K562 treated with DMSO at 1 percent for 24 hours (cell line): ENCODE results near the gene WNT8A. TPM values are rescaled to one million over a fixed set of nuclear protein-coding genes. Genes with fewer than 3 reads are reported as not detected.

Source experiments
- total RNA-seq: library from RNA; unstranded; fragments of 300-600 nt; gene quantifications from 2 replicates; pipeline ENCODE4 v1.2.3, GENCODE V29; 2022; ENCODE audit warnings: low read depth; ENCODE audit not compliant: insufficient read depth

Gene WNT8A, protein sequence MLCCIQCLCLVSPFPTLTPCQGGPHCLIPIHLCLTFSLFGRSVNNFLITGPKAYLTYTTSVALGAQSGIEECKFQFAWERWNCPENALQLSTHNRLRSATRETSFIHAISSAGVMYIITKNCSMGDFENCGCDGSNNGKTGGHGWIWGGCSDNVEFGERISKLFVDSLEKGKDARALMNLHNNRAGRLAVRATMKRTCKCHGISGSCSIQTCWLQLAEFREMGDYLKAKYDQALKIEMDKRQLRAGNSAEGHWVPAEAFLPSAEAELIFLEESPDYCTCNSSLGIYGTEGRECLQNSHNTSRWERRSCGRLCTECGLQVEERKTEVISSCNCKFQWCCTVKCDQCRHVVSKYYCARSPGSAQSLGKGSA
- total RNA-seq: not detected in 2 replicates

GRCh38 chr5:138083702-138084101, at the start of gene WNT8A:
Gene WNT8A (plus strand): TSS chr5:138084033. CDS start chr5:138084128, 95 bp downstream.

GRCh38 chr5:138138949-138139780, 55.3 kb downstream of the WNT8A start, which contains the start of gene NME5:
Gene NME5 (minus strand): TSS chr5:138139428. CDS start chr5:138138780, 648 bp downstream.

Other genes with a start within 250 kb of the WNT8A start
- gene MYOT, start 216.2 kb upstream of the WNT8A start, total RNA-seq: not detected in 2 replicates
- gene PKD2L2, start 194.6 kb upstream of the WNT8A start, total RNA-seq: not detected in 2 replicates
- gene FAM13B, start 51.0 kb upstream of the WNT8A start, total RNA-seq: 9.6 and 13.9 TPM in 2 replicates
- gene NME5, start 55.4 kb downstream of the WNT8A start, total RNA-seq: not detected in 2 replicates
- 74.3 and 78.1 TPM in 2 replicates for gene BRD8, start 94.6 kb downstream of the WNT8A start, total RNA-seq
- 35.3 and 39.0 TPM in 2 replicates for gene KIF20A, start 95.1 kb downstream of the WNT8A start, total RNA-seq
- 25.8 and 29.6 TPM in 2 replicates for gene CDC23, start 129.3 kb downstream of the WNT8A start, total RNA-seq
- gene GFRA3, start 190.6 kb downstream of the WNT8A start, total RNA-seq: not detected in 2 replicates
- 35.8 and 39.8 TPM in 2 replicates for gene CDC25C, start 247.8 kb downstream of the WNT8A start, total RNA-seq